Fibroblast of skin of left quadriceps (primary cell): ENCODE measurements around the gene SHC1.

Experiments
- DNase-seq, 2 experiments: peaks; one replicate each; pipeline ENCODE4 v3.0.0-alpha.2; 2013; ENCODE audit warnings: low read depth in 2 of 2

The SHC1 gene

GRCh38 chr1:154973344-154974101, 3.0 kb upstream of the SHC1 start:
- DNase-seq: peak; percentile 91 to 93

GRCh38 chr1:154972517-154973343, 2.2 kb upstream of the SHC1 start:
- DNase-seq: peak; percentile 92 to 94

GRCh38 chr1:154972213-154972516, 1.6 kb upstream of the SHC1 start:
- peak; percentile 78 to 79 for DNase-seq

- no peak for DNase-seq
Observed at GRCh38 chr1:154971341-154971998, 923 bp upstream of the SHC1 start.

GRCh38 chr1:154969860-154970452, 591 bp downstream of the SHC1 start:
- no peak for DNase-seq

GRCh38 chr1:154969246-154969645, 1.3 kb downstream of the SHC1 start:
- no peak for DNase-seq

- DNase-seq: no peak
Observed at GRCh38 chr1:154968731-154969130, 1.8 kb downstream of the SHC1 start.

- DNase-seq: no peak
Observed at GRCh38 chr1:154967331-154967950, 3.1 kb downstream of the SHC1 start.

GRCh38 chr1:154966111-154966510, 4.4 kb downstream of the SHC1 start:
- DNase-seq: no peak

GRCh38 chr1:154964359-154964758, 6.2 kb downstream of the SHC1 start:
- no peak for DNase-seq

GRCh38 chr1:154963643-154964042, 6.9 kb downstream of the SHC1 start:
- no peak for DNase-seq

- no peak for DNase-seq
Observed at GRCh38 chr1:154962795-154963330, 7.7 kb downstream of the SHC1 start.

GRCh38 chr1:154962156-154962749, 8.3 kb downstream of the SHC1 start:
- DNase-seq: no peak

- peak; percentile 44 to 45 for DNase-seq
Observed at GRCh38 chr1:154961207-154962155, 9.1 kb downstream of the SHC1 start, which contains the start of gene PYGO2. PYGO2 (minus strand) TSS chr1:154961782; CDS start chr1:154961576, 206 bp downstream.

GRCh38 chr1:154960446-154961136, 10.0 kb downstream of the SHC1 start:
- DNase-seq: no peak

GRCh38 chr1:154959426-154959780, 11.1 kb downstream of the SHC1 start:
- DNase-seq: no peak

GRCh38 chr1:154958681-154959425, 11.7 kb downstream of the SHC1 start:
- no peak for DNase-seq

GRCh38 chr1:154958036-154958435, 12.5 kb downstream of the SHC1 start:
- no peak for DNase-seq
